ENCODE measurements around the gene RASSF6.
"Not testable (repeated sequence)": the region's sequence is repeated elsewhere in the genome, so short reads cannot be mapped to it uniquely, and the experiment has no call there.

The RASSF6 gene

GRCh38 chr4:73573794-73574528 lies 46.3 kb downstream of the RASSF6 start:
- no peak for FAIRE-seq

GRCh38 chr4:73550865-73551264 lies 69.4 kb downstream of the RASSF6 start:
- FAIRE-seq: not testable (repeated sequence)

DNA sequence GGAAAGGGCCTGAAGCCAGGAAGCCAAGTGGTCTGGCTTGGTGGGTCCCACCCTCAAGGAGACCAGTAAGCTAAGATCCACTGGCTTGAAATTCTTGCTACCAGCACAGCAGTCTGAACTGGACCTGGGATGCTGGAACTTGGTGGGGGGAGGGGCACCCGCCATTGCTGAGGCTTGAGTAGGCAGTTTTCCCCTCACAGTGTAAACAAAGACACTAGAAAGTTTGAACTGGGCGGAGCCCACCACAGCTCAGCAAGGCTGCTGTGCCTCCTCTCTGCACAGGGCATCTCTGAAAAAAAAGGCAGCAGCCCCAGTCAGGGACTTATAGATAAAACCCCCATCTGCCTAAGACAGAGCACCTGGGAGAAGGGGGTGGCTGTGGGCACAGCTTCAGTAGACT lies 75.6 kb downstream of the RASSF6 start:
- no peak for FAIRE-seq

- no peak for FAIRE-seq
These were observed 79.0 kb downstream of the RASSF6 start for GRCh38 chr4:73541251-73541650.

GRCh38 chr4:73540826-73541225 lies 79.4 kb downstream of the RASSF6 start:
- FAIRE-seq: no peak

DNA sequence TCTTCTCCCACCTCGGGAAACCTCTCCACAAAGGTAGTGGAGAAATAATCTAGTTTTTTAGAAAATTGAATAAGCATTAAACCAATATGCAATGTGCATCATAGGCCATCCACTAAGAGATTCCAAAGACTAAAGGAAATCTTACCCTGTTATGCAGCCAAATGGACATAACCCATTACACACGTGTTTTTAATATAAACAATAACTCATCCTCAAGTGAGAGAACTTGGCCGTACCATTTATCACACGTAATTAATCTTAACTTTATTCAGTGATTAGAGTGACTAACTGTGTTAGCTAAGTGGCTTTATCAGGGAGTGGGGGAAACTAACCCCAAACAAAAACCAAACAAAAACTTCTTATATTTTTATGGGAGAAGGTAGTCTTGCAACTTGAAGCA lies 80.8 kb downstream of the RASSF6 start:
- FAIRE-seq: no peak

- FAIRE-seq: no peak
These were observed 82.1 kb downstream of the RASSF6 start for GRCh38 chr4:73538162-73538561.

GRCh38 chr4:73533515-73534422 lies 86.5 kb downstream of the RASSF6 start:
- no peak for FAIRE-seq

- FAIRE-seq: no peak
These were observed 92.1 kb downstream of the RASSF6 start for GRCh38 chr4:73528171-73528570.

GRCh38 chr4:73527196-73527595 lies 93.0 kb downstream of the RASSF6 start:
- no peak for FAIRE-seq

GRCh38 chr4:73525611-73526010 lies 94.6 kb downstream of the RASSF6 start:
- no peak for FAIRE-seq

GRCh38 chr4:73523126-73523525 lies 97.1 kb downstream of the RASSF6 start:
- no peak for FAIRE-seq

Measured in A204.1 (cell line).